Activated CD4-positive, CD25-positive, alpha-beta regulatory T cell (primary cell): Measurements from ENCODE around the gene ERBB4.
"Not testable (repeated sequence)": the region's sequence is repeated elsewhere in the genome, so short reads cannot be mapped to it uniquely, and the experiment has no call there.

Experiments
- DNase-seq, 4 experiments: peaks; one replicate each; lab custom pipeline; 2025; lab: John Stamatoyannopoulos, UW

ERBB4 gene

GRCh38 chr2:212076456-212076855 is 462.1 kb downstream of the ERBB4 start:
- DNase-seq, result no peak

DNA sequence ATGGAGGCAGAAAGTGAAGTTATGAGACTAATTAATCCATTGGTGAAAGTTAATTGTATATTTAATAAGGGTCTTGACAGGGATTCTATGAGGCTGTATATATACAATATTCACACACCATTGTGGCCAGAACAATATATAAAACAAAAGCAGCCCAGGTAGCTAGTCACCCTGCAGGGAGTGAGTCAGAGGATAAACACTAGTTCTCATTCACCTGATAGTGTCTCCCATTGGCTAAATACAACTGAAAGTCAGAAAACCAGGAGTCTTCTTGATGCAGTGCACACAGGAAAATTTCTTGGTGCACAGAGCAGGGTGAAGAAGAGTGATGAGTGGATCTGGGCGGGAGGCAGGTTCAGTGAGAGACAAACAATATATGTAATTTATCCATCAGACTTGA is 465.2 kb downstream of the ERBB4 start:
- DNase-seq, result no peak

- DNase-seq, result no peak
These were observed 472.1 kb downstream of the ERBB4 start for GRCh38 chr2:212066546-212066945.

DNA sequence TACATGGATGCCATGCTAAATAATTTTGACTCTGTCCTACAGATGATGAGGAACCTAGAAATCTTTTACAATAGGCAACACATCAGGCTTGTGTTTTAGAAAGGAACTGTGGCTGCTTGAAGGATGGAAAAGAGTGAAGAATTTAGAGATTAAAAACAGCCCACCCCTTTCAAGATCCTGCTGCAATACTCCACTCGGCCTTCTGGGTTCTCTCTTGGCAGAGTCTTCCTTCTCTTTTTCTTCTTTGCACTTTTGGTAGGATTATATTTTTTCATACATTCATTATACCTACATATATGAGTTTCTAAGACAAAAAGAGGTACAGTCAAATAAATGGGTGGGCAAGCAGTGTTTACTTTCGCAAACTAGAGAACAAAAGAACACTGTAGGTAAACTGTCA is 474.3 kb downstream of the ERBB4 start:
- DNase-seq, result no peak

DNA sequence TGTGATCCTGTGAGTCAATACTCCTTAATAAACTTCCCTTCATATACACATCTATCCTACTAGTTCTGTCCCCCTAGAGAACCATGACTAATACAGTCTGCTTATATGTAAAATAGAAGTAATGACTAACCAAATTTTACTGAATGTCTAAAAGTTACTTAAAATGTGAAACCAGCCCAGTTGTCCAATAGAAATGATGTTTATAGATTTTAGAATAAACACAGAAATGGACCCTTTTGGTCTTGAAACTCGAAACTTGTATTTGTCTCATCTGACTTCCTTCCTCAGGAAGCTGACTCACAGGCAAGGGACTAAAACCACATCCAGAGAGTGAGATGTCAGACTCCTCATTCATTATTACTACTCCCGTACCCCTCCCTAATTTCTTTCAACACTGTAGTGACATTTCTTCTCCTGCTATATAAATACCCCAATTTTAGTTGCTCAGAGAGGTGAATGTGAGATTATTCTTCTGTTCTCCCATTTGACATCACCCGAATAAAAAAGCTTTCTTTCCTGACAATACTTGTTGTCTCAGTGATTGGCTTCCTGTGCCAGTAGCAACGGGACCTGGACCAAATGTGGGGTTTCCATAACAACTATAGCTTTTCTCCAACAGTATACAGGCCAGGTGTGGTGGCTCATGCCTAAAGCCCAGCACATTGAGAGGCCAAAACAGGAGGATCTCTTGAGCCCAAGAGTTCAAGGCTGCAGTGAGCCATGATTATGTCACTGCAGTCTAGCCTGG is 486.0 kb downstream of the ERBB4 start:
- DNase-seq, result no peak

DNA sequence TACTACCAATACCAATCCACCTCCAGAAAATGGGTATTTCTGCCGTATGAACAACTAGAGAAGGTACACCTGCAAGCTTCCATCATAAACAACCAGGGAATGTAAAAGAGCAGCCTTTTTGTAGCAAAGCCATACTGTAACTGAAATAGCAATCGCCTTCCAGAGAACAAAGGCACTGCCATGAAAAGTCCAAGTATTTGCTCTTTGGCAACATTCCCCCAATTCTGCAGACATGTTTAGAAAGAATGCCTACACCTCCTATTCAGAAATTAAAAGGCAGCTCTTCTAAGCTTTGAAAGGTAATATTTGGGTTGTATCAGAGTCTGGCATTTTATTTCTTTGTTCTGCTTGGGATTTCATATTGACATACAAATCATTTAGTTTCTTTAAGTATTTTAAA is 487.7 kb downstream of the ERBB4 start:
- DNase-seq, result no peak

GRCh38 chr2:212042562-212042961 is 496.0 kb downstream of the ERBB4 start:
- no peak for DNase-seq

DNA sequence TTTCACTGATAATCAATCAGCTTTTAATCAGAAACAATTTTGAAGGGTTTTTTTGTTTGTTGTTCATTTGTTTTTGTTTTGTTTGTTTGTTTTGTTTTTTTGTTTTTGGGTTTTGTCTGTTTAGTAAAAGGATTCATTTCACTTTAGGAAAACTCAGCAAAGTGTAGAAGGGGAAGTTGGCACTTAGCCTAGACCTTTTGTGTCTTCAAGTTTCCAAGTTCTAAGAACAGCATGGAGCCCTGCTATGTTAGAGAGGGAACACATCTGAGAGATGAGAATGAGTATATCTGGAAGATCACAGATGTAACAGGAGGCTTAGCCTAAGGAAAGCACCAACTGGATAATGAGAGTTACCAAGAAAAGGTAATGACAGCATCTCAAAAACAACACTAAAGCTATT is 501.5 kb downstream of the ERBB4 start:
- no peak for DNase-seq

DNA sequence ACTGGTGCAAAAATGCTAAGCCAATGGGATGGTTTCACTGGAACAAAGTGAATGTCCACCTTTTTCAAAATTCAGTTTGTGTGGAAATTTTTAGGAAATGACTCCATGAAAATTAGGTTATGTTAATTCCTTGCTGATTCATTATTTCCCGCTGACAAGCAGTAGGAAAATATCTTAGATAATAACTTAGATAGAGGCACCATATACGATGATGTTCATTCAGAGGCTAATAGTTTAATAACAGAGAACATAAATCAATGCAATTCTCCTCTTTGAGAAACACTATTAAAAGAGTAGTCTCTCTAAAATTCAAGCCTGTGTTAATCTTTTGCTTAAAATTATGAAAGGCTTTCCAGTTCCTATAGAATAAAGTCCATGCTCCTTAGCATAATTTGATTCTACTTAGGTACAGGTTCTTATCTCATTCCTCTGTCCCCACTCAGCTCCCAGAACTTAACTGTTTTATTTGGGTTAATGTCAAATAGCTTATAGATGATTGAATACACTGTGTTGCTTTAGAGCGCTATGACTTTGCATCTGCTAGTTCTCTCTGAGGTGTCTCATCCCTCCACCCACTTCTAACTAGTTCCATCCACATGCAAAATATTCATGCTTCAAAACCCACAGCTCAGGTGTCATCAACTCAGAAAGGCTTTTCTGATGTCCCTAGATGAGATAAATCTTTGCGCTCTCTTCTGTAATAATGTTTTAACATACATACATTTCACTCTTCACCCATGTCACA is 503.6 kb downstream of the ERBB4 start:
- no peak for DNase-seq

- no peak for DNase-seq
These were observed 504.7 kb downstream of the ERBB4 start for GRCh38 chr2:212033888-212034287.

DNA sequence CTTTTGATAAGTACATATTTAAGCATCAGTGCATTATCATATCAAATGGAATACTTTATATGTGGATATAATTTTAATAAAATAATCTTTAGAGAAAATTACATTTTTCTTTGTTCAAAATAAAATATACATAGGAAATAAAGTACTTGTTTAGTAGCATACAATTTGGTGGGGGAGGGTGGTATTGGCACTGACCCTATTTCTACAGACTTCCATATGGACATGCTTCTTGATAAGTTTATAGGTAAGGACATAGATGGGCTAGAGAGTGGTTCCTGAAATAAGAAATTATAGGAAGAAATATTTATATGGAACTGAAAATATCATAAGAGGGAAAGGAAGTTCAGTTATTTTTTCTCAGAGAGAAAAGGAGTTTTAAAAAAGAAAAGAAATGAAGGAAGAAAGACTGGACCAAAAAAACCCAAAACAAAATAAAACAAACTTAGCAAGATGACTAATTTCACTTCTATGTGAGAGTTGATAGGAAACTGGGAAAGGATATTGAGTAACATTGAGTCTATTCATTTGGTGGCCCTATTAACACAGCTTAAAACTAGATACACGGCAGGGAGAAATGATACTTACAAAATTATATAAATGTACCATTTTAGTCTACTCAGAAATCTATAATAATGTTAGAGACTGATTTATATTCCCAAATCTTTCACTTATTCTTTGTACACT is 505.9 kb downstream of the ERBB4 start:
- no peak for DNase-seq

GRCh38 chr2:212032032-212032431 is 506.6 kb downstream of the ERBB4 start:
- no peak for DNase-seq

- no peak for DNase-seq
These were observed 507.9 kb downstream of the ERBB4 start for GRCh38 chr2:212030709-212031108.

DNA sequence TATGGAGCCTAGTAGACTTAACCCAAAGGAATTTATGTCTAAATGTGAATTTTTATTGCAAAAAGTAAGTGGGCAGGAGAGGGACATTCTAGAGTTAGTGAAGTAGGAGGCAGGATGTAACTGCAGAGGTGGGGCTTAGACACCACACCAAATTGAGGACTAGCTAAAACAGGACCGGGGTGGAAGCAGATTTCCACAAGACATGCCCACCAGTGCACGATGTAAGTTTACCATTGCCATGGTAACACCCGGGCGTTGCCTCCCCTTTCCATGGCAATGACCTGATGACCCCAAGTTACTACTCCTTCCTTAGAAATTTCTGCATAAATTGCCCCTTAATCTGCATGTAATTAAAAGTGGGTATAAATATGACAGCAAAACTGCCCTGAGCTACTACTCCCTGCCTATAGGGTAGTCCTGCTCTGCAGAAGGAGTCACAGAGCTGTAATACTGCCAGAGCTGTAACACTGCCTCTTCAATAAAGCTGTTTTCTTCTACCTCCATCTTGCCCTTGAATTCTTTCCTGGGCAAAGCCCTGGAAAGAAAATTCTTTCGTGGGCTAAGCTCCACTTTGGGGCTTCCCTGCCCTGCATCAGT is 509.7 kb downstream of the ERBB4 start:
- DNase-seq, result no peak

DNA sequence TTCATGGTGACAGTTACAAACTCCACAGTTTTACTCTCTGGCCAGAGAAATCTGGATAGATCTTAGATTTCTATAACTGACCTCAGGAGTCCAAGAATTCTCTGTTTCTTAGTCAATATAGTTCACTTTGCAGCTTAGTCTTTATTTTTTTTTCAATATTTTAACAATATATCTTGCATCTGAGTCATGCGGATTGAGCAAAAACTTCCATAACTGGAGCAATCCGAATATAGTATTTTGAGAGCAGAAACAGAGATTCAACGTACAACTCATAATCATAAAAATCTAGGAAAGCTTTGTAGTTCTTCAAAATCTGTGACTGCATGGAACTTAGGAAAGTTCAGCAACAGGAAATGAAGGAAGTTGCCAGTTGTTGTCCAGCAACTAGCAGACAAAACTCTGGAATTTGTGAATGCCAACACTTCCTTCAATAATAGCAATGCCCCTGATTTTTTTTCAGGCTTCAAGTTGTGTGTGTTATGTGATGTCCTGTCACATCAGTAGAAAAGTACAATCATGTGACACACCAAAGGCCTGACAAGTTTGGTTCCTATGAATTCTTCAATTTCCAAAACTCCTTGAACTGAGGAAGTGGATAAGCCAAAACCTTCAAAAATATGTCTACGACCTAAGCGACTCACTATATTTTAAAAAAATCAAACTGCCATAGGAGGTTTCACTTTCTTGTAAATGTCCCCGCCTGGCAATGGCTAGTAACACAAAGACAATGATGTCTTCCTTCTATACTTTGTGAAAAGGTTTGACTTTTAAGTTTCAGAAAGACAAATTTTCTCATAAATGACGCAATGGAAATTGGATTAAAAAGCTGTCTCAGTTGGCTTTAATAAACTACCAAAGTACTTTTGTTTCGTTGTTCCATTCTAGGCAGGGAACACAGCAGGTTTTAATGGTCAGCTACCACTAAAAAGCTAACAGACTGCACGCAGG is 510.6 kb downstream of the ERBB4 start:
- DNase-seq, result no peak

DNA sequence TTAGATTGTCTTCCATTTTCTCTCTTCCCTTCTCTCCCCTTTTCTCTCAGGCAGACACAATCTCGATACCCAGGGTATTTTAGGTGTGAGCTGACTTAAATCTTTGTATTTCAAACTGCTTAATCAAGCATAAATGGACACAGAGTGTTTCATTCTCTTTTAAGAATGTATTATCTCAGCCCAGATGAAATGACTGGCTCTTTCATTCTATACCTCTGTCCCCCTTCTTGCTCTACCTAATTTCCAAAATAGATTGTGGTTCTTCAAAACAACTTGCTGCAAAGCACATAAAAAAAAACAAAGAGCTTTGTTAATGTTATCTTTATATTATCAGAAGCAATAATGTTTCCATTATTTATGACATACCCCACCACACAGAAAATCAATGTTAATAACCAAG is 514.6 kb downstream of the ERBB4 start:
- DNase-seq, result no peak

DNA sequence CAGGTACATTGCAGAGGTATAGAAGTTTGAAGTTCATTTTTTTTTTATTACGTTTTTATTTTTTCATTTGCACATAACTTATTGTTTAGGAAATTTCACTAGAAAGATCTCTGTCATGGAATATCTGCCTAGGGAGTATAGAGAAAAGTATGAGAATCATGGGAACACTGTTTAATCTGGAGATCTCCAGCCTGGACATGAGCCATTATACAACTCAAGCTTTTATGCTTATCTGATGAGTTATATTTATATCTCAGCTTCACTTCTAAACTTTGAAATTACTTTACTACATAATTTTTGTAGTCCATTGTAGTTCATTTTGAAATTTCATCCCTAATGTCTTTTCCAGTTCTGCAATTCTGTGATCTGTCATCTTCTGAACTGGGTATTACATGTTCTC is 515.6 kb downstream of the ERBB4 start:
- no peak for DNase-seq

DNA sequence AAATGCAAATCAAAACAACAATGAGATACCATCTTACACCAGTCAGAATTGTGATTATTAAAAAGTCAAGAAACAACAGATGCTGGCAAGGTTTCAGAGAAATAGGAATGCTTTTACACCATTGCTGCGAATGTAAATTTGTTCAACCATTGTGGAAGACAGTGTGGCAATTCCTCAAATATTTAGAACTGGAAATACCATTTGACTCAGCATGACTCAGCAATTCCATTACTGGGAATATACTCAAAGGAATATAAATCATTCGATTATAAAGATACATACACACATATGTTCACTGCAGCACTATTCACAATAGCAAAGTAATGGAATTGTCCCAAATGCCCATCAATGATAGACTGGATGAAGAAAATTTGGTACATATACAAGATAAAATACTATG is 516.7 kb downstream of the ERBB4 start:
- DNase-seq, result no peak

DNA sequence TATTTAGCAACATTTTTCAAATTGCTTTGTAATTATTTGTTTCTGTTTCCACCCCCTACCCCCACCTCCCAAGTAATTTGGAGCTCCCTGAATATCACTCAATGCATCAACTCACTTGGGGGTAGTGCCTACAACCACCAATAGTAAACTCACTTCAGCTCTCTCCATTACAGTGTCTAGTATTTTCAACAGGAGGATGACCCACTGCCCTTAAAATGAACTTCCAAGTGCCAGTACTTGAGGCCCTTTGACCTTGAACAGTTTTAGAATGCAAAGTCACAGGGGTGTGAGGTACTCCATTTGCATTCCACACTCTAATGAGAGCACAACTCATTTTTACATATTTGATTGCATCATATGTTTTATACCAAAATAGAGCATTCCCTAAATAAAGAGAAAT is 523.0 kb downstream of the ERBB4 start:
- no peak for DNase-seq

GRCh38 chr2:212013626-212014025 is 525.0 kb downstream of the ERBB4 start:
- no peak for DNase-seq

DNA sequence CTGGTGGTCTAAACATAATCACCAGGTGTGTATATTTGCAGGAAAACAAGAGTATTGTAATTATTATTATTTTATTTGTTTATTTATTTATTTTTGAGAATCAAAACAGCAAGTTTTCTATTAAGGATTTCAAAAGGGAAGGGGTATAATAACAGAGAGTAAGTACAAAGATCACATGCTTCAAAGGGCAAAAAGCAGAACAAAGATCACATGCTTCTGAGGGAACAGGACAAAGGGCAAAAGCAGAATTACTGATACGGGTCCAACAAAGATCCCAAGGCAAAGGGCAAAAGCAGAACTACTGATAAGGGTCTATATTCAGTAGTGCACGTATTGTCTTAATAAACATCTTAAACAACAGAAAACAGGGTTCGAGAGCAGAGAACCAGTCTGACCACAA is 528.3 kb downstream of the ERBB4 start:
- not testable (repeated sequence) for DNase-seq

GRCh38 chr2:212007972-212008371 is 530.6 kb downstream of the ERBB4 start:
- DNase-seq, result no peak
